Measurements from ENCODE around the gene COL5A1.

DNA sequence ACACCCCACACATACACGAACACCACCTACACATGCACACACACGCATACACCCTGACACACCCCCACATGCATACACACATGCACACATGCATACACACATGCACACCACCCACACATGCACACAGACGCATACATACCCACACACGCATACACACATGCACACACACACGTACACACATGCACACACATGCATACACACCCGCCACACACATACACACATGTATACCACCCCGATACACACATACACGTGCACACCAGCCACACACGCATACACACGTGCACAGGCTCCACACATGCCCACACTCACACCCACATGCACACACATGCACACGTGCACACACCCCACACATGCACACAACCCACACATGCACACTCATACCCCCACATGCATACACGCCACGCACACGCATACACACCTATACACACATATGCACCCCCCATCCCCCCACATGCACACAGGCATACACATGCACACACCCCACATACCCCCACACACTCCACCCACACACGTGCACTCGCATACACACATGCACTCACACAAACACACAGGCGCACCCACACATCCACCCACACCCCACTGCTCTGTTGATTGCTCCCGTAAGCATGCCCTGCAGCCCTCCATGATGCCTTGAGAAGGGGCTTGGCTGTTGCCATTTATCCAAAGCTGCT is 119.3 kb downstream of the COL5A1 start:
- TF ChIP-seq, protein P1, sequence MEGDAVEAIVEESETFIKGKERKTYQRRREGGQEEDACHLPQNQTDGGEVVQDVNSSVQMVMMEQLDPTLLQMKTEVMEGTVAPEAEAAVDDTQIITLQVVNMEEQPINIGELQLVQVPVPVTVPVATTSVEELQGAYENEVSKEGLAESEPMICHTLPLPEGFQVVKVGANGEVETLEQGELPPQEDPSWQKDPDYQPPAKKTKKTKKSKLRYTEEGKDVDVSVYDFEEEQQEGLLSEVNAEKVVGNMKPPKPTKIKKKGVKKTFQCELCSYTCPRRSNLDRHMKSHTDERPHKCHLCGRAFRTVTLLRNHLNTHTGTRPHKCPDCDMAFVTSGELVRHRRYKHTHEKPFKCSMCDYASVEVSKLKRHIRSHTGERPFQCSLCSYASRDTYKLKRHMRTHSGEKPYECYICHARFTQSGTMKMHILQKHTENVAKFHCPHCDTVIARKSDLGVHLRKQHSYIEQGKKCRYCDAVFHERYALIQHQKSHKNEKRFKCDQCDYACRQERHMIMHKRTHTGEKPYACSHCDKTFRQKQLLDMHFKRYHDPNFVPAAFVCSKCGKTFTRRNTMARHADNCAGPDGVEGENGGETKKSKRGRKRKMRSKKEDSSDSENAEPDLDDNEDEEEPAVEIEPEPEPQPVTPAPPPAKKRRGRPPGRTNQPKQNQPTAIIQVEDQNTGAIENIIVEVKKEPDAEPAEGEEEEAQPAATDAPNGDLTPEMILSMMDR (IDR thresholded peaks at IDR 0.05) = no peak
- no peak for TF ChIP-seq EZH2phosphoT487 (IDR thresholded peaks at IDR 0.05)
- no peak for TF ChIP-seq EZH2 (IDR thresholded peaks at IDR 0.05)
